ENCODE data around the gene BAHCC1.

BAHCC1 gene

DNA sequence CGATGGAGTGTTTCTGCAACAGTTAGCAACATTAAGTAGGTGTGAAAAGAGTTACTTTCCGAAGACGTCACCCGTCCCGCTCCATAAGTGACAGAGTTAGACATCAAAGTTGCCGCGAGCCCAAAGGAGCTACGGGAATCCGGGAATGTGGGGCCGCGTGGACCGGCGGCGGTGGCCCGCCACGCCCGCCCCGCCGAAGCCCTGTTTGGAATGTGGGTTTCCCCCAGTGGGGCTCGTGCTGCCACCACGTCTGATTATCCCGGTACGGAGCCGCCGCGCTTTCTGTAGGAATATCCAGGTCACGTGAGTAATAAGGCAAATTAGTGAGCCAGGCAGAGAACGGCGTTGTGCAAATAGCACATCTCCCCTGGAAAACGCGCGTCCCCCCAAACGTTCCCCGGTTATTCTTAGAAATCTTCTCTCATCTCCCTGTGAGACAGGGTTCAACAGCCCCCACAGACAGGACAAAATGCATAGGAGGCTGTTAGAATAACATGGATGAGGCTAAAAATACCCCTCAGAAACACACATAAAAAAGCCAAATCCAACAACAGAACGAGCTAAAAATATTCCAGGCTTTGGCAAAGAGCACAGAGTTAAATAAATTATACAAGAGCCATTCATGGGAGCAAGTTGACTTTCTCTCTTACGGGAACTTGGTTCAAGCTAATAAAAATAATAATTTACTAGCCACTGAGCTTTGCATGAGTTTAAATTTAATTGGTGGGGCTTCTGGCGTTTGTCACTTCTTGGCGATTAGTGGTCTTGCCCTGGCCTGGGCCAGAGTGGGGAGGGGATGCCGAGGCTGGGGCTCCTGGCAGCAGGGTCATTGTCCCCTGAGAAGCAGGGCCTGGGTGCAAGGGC is 8.6 kb downstream of the BAHCC1 start:
- no peak for DNase-seq
- in situ Hi-C loops (cut with HindIII; ENCODE audit: low pct_ligation_motif_present, low pct_unique_long_range_greater_than_20kb, low sequenced_read_pairs) = no loop called here

DNA sequence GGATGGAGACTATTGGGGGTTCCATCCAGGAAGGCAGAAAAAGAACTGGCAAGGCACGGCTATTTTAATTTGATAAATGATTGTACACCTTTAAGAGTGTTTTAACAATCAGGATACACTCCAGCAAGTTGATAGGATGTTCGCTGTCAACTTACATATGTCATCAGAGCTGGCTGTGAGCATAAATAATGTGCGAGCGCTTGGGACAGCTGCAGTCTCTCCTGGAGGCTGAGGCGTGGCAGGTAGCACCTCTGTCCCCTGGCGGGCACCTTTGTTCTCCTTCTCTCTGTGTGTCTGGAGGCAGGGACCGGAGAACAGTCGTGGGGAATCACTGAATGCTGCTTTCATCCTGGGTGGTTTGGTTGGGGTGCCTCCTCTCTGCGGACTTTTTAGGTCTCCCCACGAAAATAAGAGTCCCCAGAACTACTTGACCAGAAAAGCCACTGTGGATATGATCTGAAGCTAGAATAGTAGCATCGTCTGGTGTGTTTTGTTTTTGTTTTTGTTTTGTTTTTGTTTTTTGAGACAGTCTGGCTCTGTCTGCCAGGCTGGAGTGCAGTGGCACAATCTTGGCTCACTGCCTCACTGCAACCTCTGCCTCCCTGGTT is 9.4 kb downstream of the BAHCC1 start:
- in situ Hi-C loops (cut with HindIII; ENCODE audit: low pct_ligation_motif_present, low pct_unique_long_range_greater_than_20kb, low sequenced_read_pairs) = no loop called here
- no peak for DNase-seq

DNA sequence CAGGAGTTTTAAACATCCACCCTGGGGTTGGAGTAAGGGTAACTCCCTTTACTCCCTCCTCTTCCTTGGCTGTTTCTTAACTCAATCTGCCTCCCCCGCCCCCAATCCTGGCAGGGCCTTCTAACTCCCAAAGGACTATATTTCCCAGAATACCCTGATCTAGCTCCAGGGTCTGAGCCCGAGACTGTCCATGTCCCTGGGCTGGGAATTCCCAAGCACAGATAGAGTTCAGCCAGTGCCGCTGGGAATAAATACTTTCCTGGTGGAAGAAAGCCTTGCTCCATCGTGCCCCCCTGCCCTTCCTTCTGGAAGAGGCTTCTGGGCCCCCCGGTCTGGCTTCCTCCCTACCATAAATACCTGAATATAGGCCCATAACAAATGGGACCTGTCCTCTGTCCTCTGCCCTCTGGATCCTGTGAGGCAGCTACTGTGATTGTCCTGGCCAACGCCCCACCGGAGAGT is 10.2 kb downstream of the BAHCC1 start:
- no peak for DNase-seq

DNA sequence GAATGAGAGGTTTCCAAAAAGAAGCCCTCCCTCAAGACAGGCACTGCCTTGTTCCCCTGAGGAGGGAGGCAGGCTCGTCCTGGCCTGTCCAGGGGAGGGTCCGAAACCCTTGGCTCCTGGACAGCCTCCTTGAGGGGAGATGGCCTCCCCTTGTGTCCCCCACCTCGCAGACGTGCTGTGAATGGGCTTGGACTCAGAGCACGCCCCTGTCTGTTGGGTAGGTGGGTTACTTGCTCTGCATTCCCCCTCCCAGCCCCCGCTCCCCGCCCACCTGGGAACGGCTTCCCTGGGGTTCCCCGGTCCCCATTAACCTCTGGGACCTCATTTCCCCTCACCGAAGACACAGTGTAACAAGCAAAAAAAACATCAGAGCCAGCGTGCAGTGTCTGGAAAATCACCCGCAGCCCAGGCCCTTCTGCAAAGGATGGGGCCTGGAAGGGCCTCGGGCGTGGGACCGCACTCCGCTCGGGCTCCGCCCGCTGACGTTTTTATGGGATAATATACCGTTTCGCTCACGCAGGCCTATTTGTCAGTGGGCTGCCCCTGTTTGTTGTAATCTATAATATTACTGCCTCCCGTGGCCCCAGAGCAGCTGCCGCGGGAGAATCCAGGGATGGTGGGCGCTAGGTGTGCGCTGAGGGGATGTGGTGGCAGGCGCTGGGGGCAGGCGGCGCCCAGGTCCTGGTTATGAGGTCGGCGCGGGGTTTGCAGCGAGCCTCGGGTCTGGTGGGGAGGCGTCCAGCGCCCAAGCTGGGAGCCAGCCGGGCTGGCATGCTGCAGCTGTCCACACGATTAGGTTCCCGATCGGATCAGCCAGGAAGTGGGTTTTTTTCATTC is 11.1 kb downstream of the BAHCC1 start:
- no peak for DNase-seq

More for the DNA sequence above, 10.2 kb downstream of the BAHCC1 start:
- in situ Hi-C loops (cut with HindIII; ENCODE audit: low pct_ligation_motif_present, low pct_unique_long_range_greater_than_20kb, low sequenced_read_pairs) = no loop called here

DNA sequence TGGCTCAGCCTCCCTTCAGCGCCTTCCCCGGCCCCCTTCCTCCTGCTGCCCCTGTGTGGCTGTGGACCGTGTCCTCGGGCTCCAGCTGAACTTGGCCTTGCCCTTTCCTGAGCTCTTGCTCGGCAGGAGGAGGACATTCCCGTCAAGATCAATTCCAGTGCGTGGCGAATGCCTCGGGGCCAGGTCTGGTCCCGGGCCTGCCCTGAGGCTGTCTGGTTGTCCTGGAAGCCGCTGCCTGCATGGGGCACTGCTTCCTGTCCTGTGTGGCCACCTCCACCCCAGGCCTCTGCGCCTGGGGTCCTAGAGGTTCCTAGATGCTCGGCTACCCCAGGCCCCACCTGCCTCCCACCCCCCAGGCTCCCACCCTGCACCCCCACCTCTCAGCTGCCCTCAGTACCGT is 12.8 kb downstream of the BAHCC1 start:
- DNase-seq = no peak
- in situ Hi-C loops (cut with HindIII; ENCODE audit: low pct_ligation_motif_present, low pct_unique_long_range_greater_than_20kb, low sequenced_read_pairs) = no loop called here

More for the DNA sequence above, 11.1 kb downstream of the BAHCC1 start:
- in situ Hi-C loops (cut with HindIII; ENCODE audit: low pct_ligation_motif_present, low pct_unique_long_range_greater_than_20kb, low sequenced_read_pairs) = no loop called here

DNA sequence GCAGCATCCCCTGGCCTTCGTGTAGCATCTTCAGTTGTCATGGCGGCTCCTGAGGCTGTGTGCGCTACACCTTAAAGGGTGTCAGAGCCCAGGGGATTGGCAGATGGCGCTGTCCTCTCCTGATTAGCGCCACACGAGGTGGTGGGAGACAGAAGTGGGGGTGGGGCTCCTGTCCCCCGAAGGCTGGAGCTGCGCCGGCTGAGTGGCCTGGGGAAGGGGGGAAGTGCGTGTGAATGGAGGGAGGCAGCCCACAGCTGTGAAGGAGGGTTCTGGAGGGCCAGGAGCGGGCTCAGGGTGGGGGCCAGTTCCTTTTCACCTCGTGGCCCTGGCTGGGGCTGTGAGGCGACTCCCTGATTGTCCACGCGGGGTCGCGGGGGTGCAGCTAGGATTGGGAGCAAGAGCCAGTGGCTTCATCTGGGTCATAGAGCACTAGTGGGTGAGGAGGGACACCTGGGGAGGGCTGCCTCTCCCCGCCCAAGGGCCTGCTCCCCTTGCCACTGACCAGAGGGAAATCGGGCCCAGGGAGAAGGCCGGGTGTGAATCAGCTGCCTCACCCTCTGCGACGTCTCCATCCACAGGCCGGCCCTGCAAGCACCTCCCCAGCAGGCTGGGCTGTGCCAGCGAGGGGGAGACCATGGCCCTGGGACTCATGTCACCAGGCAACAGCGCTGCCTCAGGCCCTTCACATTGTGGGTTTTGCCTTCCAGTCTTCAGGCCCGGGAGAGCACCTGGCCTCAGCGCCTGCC is 14.1 kb downstream of the BAHCC1 start:
- DNase-seq = no peak
- in situ Hi-C loops (cut with HindIII; ENCODE audit: low pct_ligation_motif_present, low pct_unique_long_range_greater_than_20kb, low sequenced_read_pairs) = no loop called here

DNA sequence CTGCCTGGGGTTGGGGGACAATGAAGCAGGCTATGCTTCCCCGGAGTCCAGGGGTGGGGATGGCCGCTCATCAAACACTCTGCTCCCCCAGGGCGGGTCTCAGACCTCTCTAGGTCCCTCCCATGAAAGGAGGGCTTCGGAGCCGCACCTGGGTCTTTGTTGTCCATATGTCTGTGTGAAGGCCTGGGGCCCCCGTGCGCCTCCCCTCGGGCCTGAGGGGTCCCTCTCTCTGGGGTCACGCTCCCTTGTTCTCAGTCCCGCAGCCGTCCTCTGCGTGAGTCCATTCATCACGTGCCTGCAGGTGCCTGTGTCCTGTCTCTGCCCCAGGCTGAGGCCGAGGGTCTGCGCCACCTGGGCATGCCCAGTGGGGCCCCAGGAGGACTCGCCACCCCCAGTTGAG is 15.6 kb downstream of the BAHCC1 start:
- in situ Hi-C loops (cut with HindIII; ENCODE audit: low pct_ligation_motif_present, low pct_unique_long_range_greater_than_20kb, low sequenced_read_pairs) = no loop called here

DNA sequence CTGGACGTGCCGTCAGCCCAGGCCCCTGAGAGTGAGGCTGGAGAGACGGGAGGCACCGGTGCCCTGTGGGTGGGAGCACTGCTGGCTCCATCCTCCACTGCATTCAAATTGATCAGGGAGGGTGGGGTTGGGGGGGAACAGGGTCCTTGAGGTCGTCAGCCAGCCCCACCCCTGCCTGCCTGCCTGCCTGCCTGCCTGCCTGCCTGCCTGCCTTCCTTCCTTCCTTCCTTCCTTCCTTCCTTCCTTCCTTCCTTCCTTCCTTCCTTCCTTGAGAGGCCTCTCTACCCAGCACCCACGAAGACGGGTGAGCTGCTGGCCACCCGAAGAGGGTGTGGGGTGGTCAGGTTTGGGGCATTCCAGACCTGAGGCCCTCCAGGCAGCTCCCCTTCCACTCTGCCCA is 16.0 kb downstream of the BAHCC1 start:
- in situ Hi-C loops (cut with HindIII; ENCODE audit: low pct_ligation_motif_present, low pct_unique_long_range_greater_than_20kb, low sequenced_read_pairs) = no loop called here
- DNase-seq = no peak

More for the DNA sequence above, 15.6 kb downstream of the BAHCC1 start:
- DNase-seq = no peak

DNA sequence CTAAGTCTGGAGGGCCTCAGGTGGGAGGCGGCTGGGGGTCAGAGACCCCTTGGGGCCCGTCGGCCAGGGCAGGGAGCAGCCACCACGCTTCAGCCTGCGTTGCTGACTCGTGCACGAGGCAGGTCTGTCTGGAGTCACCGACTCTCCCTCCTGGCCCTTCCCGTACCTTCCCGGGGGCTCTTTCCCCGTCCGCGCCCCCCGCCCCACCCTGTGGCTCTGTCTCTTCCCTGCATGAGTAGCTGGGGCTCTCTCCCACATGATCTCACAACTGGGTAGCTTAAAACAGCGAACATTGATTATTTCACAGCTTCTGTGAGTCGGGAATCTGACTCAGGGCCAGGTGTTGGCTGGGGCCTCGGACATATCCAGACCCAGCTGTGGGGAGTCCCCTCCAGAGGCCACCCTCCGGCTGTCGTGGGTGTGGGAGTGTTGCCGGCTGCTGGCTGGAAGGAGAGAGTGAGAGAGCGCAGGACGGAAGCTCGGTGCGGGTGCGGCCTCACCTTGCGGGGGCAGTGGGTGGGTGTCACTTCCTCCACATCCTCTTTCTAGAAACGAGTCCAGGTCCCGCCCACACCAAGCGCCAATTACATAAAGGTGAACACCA is 17.3 kb downstream of the BAHCC1 start:
- in situ Hi-C loops (cut with HindIII; ENCODE audit: low pct_ligation_motif_present, low pct_unique_long_range_greater_than_20kb, low sequenced_read_pairs) = no loop called here
- DNase-seq = no peak

DNA sequence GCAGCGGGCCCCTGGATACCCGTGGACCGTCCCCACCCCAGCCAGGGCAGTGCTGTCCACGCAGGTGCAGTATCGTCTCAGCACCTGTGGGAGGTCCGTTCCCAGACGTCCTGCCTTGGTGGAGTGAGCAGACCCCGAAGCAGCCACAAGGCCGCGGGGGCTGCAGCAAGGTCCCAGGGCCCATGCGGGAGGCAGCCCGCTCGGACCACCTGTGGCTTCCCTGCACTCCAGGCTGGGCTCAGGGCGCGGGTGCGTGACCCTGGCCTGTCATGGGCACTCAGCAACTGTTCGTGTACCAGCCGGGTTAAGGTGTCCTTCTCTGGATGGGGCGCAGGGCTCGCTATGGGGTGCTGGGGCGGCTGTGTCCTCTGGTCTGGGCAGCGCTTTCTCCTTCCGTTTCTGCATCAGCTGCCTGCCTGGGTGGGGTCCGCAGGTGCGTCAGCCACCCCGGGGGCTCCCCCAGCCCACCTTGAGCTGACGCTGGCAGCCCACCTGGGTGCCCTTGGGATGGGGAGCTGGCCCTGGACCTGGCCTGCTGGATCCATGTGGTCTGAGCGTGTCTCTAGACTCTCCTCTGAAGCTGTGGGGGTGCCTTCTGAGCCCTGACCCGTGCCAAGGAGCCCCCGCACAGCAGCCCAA is 18.4 kb downstream of the BAHCC1 start:
- no peak for DNase-seq
- in situ Hi-C loops (cut with HindIII; ENCODE audit: low pct_ligation_motif_present, low pct_unique_long_range_greater_than_20kb, low sequenced_read_pairs) = no loop called here

DNA sequence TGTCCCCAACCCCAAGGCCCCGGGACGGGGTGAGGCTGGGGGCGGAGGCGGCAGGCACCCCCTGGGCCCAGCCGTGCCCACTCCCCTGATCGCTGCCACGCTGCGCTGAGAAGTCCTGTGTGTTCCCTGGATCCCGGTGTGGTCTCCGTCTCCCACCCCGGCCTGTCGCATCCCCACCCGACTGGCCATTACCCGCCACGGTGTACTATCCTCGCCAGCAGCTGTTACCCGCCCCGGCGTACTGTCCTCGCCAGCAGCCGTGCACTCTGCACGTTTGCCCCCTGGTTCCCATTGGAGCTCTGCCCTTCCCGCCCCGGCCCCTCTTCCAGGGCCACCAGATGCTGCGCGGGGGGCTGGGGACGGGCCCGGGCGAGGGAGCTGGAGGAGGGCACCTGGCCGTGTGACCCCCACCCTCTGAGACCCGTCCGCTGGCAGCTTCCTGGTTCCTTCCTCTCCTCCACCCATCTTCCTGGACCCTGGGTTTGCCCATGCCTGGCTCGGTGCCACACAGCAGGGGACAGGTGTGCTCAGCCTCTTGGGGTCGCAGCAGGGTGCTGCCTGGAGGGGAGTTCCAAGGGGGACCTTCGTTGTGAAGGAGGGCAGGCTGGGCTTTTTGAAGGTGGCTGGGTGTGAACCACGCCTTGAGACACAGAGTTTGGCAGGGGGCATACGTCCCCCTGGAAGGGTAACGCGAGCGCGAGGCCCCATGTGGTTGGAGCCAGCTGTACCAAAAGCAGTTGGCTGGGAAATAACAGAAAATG is 19.7 kb downstream of the BAHCC1 start:
- in situ Hi-C loops (cut with HindIII; ENCODE audit: low pct_ligation_motif_present, low pct_unique_long_range_greater_than_20kb, low sequenced_read_pairs) = no loop called here
- no peak for DNase-seq

DNA sequence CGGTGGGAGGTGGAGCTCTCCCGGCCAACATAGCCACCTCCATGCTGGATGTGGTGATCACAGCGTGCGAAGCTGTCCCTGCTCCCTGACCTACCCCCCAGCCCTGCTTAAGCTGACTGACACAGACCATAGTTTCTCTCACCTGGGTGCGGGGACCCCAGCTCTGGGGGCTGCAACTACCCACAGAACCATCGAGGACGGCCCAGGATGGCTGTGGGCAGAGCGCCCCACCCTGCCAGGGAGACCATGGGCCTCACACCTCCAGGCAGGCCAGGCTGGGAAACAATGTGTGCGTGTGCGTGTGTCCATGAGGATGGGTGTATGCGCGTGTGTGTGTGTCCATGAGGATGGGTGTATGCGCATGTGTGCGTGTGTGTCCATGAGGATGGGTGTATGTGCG is 20.4 kb downstream of the BAHCC1 start:
- in situ Hi-C loops (cut with HindIII; ENCODE audit: low pct_ligation_motif_present, low pct_unique_long_range_greater_than_20kb, low sequenced_read_pairs) = no loop called here

DNA sequence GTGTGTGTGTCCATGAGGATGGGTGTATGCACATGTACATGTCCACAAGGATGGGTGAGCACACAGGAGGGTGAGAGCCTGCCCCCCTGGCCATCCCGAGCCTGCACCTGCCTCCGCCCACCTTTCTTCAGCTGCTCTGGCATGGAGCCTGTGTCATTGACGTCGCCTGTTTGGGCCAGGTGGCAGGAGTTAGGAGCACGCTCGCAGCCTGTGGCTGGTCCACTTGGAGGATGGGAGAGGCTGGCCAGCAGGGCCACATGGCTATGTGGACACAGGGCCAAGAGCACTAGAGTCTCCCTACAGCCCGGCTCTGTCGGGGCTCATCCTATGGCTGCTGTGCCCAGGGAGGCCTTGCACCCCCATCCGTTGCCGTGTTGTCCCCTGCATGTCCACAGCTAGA is 21.4 kb downstream of the BAHCC1 start:
- no peak for DNase-seq

More for the DNA sequence above, 20.4 kb downstream of the BAHCC1 start:
- no peak for DNase-seq

DNA sequence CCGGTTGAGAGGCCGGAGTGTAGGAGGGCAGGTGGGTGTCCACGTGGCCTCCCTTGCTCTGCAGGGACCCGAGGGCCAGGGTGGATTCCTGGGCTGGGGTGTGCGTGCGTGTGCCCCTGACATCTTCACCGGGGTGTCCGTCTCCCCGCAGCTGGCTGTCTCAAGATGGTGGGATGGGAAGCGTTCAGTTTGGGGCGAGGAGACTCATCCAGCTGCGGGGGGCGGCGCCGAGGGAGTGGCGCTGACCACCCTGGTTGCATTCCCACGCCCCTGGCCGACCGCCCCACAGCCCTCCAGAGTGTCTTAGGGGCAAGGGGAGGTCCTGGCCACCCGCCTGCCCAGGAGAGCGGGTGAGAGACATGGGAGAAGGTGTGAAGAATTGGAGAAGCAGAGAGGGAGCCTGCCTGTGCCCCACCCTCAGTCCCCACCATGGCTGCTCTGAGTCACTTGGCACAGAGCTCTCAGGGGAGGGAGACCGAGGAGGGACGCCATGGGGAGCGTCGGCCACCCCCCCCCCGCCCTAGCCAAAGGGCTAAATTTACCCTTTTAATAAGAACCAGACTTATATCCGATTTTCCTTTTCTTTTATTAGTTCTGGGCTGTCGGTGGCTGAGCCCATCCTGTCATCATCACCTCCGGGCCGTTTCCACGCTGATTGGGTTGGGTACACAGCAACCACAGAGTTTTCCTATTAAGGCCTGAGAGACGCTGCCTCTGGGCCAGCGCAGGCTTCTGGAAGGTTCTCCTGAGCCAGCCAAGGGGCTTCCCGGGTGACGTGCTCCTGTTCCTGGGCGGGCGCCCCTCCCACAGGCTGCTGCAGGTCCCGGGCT is 22.0 kb downstream of the BAHCC1 start:
- no peak for DNase-seq
- in situ Hi-C loops (cut with HindIII; ENCODE audit: low pct_ligation_motif_present, low pct_unique_long_range_greater_than_20kb, low sequenced_read_pairs) = no loop called here

More for the DNA sequence above, 21.4 kb downstream of the BAHCC1 start:
- in situ Hi-C loops (cut with HindIII; ENCODE audit: low pct_ligation_motif_present, low pct_unique_long_range_greater_than_20kb, low sequenced_read_pairs) = no loop called here

DNA sequence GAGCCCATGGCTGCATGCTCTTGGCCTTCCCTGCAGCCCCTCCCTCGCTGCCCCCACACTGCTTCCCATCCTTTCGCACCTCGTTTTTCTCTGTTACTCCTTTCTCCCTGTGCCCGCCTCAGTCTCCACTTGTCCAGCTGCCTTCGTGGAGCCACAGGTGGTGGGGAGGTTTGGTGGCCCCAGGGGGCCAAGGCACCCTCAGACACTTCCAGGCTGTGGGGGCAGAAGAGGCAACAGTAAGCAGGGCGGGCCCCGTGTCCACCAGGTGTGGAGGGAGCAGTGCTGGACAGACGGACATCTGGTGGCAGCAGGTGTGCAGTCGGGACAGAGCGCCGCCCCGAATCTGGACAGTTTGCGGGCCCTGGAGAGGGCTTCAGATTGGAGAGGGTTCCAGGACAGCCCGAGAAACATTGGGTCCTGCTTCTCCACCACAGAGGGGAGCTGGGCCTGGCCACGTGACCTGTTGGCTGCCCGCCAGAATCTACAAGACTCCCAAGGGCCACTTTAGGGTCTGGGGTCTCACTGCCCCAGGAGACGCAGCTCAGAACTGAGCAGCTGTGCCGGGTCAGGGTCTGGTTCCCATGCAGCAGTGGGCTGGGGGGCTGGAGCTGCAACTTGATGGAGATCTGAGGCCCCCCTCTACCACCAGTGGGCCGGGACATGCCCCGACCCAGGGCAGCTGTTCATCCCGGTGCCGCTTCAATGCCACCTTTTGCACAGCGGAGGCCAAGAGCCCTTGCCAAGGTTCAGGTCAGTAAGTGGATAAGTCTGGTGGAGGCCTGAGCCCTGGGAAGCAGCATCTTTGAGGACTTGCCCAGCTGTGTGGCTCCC is 22.8 kb downstream of the BAHCC1 start:
- in situ Hi-C loops (cut with HindIII; ENCODE audit: low pct_ligation_motif_present, low pct_unique_long_range_greater_than_20kb, low sequenced_read_pairs) = no loop called here
- no peak for DNase-seq

Measured in ACHN (cell line).